Uterus (tissue), 2 donors: ENCODE results near the gene WDR76.
"Not testable (repeated sequence)": the region's sequence is repeated elsewhere in the genome, so short reads cannot be mapped to it uniquely, and the experiment has no call there.

Source experiments
- POLR2A ChIP-seq, 2 donors: fragments of 450-650 bp; IDR thresholded peaks; one replicate each; pipeline ENCODE4 v1.6.1; 2016; ENCODE audit warnings: antibody characterized with exemption in 2 of 2, mild to moderate bottlenecking in 1 of 2, moderate library complexity in 1 of 2
- TF ChIP-seq, protein P1 (sequence below), 4 experiments: fragments of 200-600 bp in 2 of 4; fragments of 450-650 bp in 2 of 4; sonication (generic) in 2 of 4; IDR thresholded peaks; one replicate each; pipeline ENCODE4 v1.5.1; 2016 to 2019; ENCODE audit warnings: antibody characterized with exemption in 4 of 4, mild to moderate bottlenecking in 2 of 4, moderate library complexity in 1 of 4

- TF ChIP-seq, protein P1, sequence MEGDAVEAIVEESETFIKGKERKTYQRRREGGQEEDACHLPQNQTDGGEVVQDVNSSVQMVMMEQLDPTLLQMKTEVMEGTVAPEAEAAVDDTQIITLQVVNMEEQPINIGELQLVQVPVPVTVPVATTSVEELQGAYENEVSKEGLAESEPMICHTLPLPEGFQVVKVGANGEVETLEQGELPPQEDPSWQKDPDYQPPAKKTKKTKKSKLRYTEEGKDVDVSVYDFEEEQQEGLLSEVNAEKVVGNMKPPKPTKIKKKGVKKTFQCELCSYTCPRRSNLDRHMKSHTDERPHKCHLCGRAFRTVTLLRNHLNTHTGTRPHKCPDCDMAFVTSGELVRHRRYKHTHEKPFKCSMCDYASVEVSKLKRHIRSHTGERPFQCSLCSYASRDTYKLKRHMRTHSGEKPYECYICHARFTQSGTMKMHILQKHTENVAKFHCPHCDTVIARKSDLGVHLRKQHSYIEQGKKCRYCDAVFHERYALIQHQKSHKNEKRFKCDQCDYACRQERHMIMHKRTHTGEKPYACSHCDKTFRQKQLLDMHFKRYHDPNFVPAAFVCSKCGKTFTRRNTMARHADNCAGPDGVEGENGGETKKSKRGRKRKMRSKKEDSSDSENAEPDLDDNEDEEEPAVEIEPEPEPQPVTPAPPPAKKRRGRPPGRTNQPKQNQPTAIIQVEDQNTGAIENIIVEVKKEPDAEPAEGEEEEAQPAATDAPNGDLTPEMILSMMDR (IDR thresholded peaks at IDR 0.05): not testable (repeated sequence)
- not testable (repeated sequence) for TF ChIP-seq POLR2A (IDR thresholded peaks at IDR 0.05)
These were observed 4.8 kb downstream of the WDR76 start for GRCh38 chr15:43831519-43832052.
